ENCODE results near the gene FTSJ3. TPM values are rescaled to one million over a fixed set of nuclear protein-coding genes. Genes with fewer than 3 reads are reported as not detected.
A peak's percentile ranks its signal among the peaks of the same experiment; 100 is the strongest.
"Not testable (repeated sequence)": the region's sequence is repeated elsewhere in the genome, so short reads cannot be mapped to it uniquely, and the experiment has no call there.

FTSJ3 gene
- total RNA-seq, 1 experiment from 2014 or later = 36.7 TPM

DNA sequence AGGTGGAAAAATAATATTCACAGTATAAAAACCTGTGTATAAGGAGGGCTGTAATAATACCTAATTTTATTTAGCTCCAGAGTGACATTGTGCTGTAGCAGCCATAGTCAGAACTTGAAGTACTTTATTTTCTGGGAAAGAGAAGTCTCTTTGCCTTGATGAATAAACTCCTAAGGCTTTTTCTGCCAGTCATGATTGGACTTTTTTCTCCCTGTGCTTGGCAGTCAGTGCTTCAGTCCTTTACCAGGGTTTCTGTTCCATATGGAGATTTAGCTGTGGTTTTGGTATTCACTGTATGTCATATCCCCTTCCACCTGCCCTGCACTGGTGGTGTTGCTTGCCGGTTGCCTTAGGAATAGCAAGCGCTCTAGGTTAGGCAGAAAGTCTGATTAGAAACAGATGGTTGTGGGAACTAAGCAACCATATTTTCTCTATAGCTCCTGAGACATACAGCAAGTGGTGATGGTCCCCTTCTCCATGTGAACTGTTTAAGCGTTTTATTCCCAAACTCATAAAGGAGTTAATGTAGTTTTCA, 28.8 kb downstream of the FTSJ3 start:
- H3K4me1 Mint-ChIP-seq (ENCODE audit: insufficient read depth, unreplicated experiment) = no peaks in the 10 kb centered on the region
- no peak overlapping the region for H3K27ac Mint-ChIP-seq (ENCODE audit: low read depth, unreplicated experiment)
- CTCF ChIA-PET = no interaction called here
- H3K36me3 Mint-ChIP-seq (ENCODE audit: insufficient read depth, unreplicated experiment) = peaks cover 100% of the 10 kb centered on the region
- H3K9me3 Mint-ChIP-seq (ENCODE audit: unreplicated experiment) = no peaks in the 10 kb centered on the region
- DNase-seq (ENCODE audit: unreplicated experiment) = no peak
- TF ChIP-seq, protein P1, sequence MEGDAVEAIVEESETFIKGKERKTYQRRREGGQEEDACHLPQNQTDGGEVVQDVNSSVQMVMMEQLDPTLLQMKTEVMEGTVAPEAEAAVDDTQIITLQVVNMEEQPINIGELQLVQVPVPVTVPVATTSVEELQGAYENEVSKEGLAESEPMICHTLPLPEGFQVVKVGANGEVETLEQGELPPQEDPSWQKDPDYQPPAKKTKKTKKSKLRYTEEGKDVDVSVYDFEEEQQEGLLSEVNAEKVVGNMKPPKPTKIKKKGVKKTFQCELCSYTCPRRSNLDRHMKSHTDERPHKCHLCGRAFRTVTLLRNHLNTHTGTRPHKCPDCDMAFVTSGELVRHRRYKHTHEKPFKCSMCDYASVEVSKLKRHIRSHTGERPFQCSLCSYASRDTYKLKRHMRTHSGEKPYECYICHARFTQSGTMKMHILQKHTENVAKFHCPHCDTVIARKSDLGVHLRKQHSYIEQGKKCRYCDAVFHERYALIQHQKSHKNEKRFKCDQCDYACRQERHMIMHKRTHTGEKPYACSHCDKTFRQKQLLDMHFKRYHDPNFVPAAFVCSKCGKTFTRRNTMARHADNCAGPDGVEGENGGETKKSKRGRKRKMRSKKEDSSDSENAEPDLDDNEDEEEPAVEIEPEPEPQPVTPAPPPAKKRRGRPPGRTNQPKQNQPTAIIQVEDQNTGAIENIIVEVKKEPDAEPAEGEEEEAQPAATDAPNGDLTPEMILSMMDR (IDR thresholded peaks at IDR 0.05; ENCODE audit: unreplicated experiment) = no peak
- no TSS peak for BruUV-seq (replicated peaks)
- intact Hi-C loops (cut with micrococcal nuclease) = no loop called here
- H3K27me3 Mint-ChIP-seq (ENCODE audit: insufficient read depth, unreplicated experiment) = no peaks in the 10 kb centered on the region
- POLR2A ChIA-PET = interaction anchor here (1.1 to 2.8 kb wide), 6 partner anchors 13 to 40 kb away, joined by 3 to 10 read pairs (median 4); partner anchors contain the start of genes CCDC47, DDX42 and PSMC5
- H3K4me3 Mint-ChIP-seq (ENCODE audit: unreplicated experiment) = no peak overlapping the region

DNA sequence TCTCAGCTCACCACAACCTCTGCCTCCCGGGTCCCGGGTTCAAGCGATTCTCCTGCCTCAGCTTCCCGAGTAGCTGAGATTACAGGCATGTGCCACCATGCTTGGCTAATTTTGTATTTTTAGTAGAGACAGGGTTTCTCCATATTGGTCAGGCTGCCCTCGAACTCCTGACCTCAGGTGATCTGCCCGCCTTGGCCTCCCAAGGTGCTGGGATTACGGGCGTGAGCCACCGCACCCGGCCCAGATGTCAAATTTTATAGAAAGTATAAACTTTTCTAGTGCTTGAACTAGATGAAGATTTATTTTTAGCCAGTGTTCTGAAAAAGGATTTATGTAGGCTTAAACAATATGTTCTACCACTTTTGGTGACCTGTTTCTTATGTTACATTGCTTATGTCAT, 31.1 kb downstream of the FTSJ3 start:
- H3K4me3 Mint-ChIP-seq (ENCODE audit: unreplicated experiment); DNase-seq (ENCODE audit: unreplicated experiment); H3K27ac Mint-ChIP-seq (ENCODE audit: low read depth, unreplicated experiment); H3K9me3 Mint-ChIP-seq (ENCODE audit: unreplicated experiment); intact Hi-C loops (cut with micrococcal nuclease); H3K27me3 Mint-ChIP-seq (ENCODE audit: insufficient read depth, unreplicated experiment); BruUV-seq (replicated peaks): not testable (repeated sequence)
- H3K36me3 Mint-ChIP-seq (ENCODE audit: insufficient read depth, unreplicated experiment) = peaks cover 99% of the 10 kb centered on the region
- peaks cover 13% of the 10 kb centered on the region for H3K4me1 Mint-ChIP-seq (ENCODE audit: insufficient read depth, unreplicated experiment)
- POLR2A ChIA-PET = interaction anchor here (0.6 to 2.2 kb wide), 6 partner anchors 12 to 100 kb away, joined by 3 to 6 read pairs (median 3); partner anchors contain the start of gene CCDC47
- CTCF ChIA-PET = interaction anchor here (1.1 to 1.2 kb wide), 2 partner anchors 8 to 10 kb away, joined by 4 to 5 read pairs; no protein-coding TSS in a partner anchor

DNA sequence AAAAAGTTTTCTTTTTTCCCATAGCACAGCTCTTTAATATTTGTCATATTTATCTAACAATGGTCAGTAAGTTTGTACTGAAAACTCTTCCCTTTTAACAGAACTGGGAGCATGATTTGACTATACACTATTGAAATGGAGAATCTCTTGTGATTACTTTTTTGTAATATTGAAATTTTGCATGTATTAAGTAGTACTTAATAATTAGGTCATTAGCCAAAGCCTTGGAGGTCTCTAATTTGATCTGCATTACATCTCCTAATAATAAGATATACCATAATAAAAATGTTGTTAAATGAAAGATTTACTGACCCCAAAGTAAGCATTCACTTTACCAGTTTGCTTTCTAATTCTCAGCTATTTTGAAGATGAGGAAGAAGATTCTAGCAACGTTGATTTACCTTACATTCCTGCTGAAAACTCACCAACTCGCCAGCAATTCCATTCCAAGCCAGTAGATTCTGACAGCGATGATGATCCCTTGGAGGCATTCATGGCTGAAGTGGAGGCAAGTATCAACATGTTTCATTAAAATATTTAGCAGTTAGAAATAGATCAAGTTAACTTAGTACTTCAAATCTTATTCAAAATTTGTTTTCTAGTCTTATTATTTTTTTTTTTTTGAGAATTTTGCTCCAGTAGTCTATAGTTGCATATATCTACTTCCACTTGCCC, 35.3 kb downstream of the FTSJ3 start:
- H3K36me3 Mint-ChIP-seq (ENCODE audit: insufficient read depth, unreplicated experiment) = peaks cover 96% of the 10 kb centered on the region
- ChIA-PET CTCF (interaction anchor here (0.6 to 0.8 kb wide), 5 partner anchors 17 to 296 kb away, joined by 3 to 6 read pairs (median 3); partner anchors contain the start of gene DDX42), POLR2A (interaction anchor here (0.9 to 12.7 kb wide), 7 partner anchors 9 to 169 kb away, joined by 3 to 211 read pairs (median 4); partner anchors contain the start of genes CCDC47, DDX42 and FTSJ3)
- peak; percentile 25 for DNase-seq (ENCODE audit: unreplicated experiment)
- H3K27ac Mint-ChIP-seq (ENCODE audit: low read depth, unreplicated experiment) = peak overlapping the region; percentile 91
- TF ChIP-seq, protein P1 (IDR thresholded peaks at IDR 0.05; ENCODE audit: unreplicated experiment) = no peak
- peaks cover 13% of the 10 kb centered on the region for H3K4me1 Mint-ChIP-seq (ENCODE audit: insufficient read depth, unreplicated experiment)
- no TSS peak for BruUV-seq (replicated peaks)
- H3K27me3 Mint-ChIP-seq (ENCODE audit: insufficient read depth, unreplicated experiment) = no peaks in the 10 kb centered on the region
- no peak overlapping the region for H3K4me3 Mint-ChIP-seq (ENCODE audit: unreplicated experiment)
- H3K9me3 Mint-ChIP-seq (ENCODE audit: unreplicated experiment) = no peaks in the 10 kb centered on the region
- intact Hi-C loops (cut with micrococcal nuclease) = no loop called here

DNA sequence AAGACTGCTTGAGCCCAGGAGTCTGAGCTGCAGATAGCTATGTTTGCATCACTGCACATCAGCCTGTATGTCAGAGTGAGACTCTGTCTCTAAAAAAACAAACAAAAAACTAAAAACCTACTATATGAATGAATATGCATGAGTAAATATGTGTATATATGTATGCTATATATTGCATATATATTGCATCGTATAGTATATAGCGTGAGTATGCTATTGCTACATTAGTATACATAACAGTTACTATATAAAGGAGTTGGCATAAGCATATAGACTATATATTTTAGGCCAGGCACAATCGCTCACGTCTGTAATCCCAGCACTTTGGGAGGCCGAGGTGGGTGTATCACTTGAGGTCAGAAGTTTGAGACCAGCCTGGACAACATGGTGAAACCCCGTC, 37.4 kb downstream of the FTSJ3 start:
- TF ChIP-seq, protein P1 (IDR thresholded peaks at IDR 0.05; ENCODE audit: unreplicated experiment) = no peak
- Mint-ChIP-seq H3K27me3 (ENCODE audit: insufficient read depth, unreplicated experiment) (no peaks in the 10 kb centered on the region), H3K4me3 (ENCODE audit: unreplicated experiment) (no peak overlapping the region), H3K27ac (ENCODE audit: low read depth, unreplicated experiment) (no peak overlapping the region), H3K4me1 (ENCODE audit: insufficient read depth, unreplicated experiment) (peaks cover 18% of the 10 kb centered on the region), H3K9me3 (ENCODE audit: unreplicated experiment) (no peaks in the 10 kb centered on the region), H3K36me3 (ENCODE audit: insufficient read depth, unreplicated experiment) (peaks cover 89% of the 10 kb centered on the region)
- ChIA-PET CTCF (no interaction called here), POLR2A (interaction anchor here (12.7 kb wide), 1 partner anchor 13 kb away, joined by 211 read pairs; the partner anchor contains the start of genes CCDC47 and DDX42)
- DNase-seq (ENCODE audit: unreplicated experiment) = no peak
- no TSS peak for BruUV-seq (replicated peaks)
- intact Hi-C loops (cut with micrococcal nuclease) = no loop called here
